ENCODE results near the gene MAMSTR. TPM values are rescaled to one million over a fixed set of nuclear protein-coding genes. Genes with fewer than 3 reads are reported as not detected.
A peak's percentile ranks its signal among the peaks of the same experiment; 100 is the strongest.
"Not testable (repeated sequence)": the region's sequence is repeated elsewhere in the genome, so short reads cannot be mapped to it uniquely, and the experiment has no call there.

The MAMSTR gene
- total RNA-seq, result 1 to 10 TPM in 1 of 2 experiments, under 1 TPM in 1; 0.56 to 1.0 TPM

DNA sequence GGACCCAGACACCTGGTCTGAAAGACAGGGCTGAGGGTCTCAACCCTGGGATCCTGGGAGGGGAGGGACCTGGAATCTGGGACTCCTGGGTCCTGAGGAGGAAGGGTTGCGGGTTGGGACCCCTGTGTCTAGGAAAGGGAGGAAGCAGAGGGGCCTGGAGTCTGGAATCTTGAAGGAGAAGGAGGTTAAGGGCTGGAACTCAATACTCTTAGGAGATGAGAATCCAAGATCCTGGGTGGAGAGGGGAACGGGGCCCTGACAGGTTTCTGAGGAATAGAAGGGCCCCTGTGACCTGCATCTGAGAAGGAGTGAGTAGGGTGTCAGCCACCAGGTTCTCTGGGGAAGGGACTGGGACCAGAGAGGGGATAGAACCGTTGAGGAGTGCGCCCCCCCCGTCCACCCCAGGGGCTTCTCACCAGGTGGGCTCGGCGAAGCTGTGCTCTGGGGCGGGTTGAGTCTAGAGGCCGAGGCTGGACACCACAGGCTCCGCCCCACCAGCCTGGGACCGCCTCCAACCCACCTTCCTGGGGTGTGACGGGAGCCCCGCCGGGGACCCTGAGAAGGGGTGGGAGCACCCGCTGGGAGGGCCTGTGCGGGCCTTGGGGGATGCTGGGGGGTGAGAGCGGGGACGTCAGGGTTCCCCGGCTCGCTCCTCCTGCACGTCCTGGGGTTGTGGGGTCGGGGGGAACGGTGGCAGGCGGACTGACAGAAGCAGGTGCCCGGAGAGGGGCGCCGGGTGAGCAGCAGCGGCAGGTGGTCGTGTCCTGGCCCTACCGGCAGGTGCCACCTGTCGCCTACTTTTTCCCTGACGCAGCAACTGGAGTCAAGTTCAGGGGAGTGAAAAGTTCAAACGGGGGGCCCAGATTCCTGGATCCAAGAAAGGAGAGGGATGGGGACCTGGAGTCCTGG, at the start of gene MAMSTR:
Gene MAMSTR, minus strand, starts transcription at position 463 of the 909 bp plus-strand sequence. CDS start 694 bp downstream, outside the sequence.
- intact Hi-C loops (cut with micrococcal nuclease), result no loop called here
- ChIA-PET CTCF (no interaction called here), POLR2A (no interaction called here)
- Mint-ChIP-seq H3K9me3 (no peaks in the 10 kb centered on the region), H3K4me1 (ENCODE audit: low read depth) (peaks cover 8% of the 10 kb centered on the region), H3K27ac (peak within 1 kb of the TSS; percentile 99), H3K36me3 (ENCODE audit: low read depth) (no peaks in the 10 kb centered on the region), H3K4me3 (peak within 1 kb of the TSS; percentile 92), H3K27me3 (no peaks in the 10 kb centered on the region)
- DNase-seq (no peak), ATAC-seq (no peak)
- TF ChIP-seq, protein P1, sequence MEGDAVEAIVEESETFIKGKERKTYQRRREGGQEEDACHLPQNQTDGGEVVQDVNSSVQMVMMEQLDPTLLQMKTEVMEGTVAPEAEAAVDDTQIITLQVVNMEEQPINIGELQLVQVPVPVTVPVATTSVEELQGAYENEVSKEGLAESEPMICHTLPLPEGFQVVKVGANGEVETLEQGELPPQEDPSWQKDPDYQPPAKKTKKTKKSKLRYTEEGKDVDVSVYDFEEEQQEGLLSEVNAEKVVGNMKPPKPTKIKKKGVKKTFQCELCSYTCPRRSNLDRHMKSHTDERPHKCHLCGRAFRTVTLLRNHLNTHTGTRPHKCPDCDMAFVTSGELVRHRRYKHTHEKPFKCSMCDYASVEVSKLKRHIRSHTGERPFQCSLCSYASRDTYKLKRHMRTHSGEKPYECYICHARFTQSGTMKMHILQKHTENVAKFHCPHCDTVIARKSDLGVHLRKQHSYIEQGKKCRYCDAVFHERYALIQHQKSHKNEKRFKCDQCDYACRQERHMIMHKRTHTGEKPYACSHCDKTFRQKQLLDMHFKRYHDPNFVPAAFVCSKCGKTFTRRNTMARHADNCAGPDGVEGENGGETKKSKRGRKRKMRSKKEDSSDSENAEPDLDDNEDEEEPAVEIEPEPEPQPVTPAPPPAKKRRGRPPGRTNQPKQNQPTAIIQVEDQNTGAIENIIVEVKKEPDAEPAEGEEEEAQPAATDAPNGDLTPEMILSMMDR (IDR thresholded peaks at IDR 0.05), result no peak

DNA sequence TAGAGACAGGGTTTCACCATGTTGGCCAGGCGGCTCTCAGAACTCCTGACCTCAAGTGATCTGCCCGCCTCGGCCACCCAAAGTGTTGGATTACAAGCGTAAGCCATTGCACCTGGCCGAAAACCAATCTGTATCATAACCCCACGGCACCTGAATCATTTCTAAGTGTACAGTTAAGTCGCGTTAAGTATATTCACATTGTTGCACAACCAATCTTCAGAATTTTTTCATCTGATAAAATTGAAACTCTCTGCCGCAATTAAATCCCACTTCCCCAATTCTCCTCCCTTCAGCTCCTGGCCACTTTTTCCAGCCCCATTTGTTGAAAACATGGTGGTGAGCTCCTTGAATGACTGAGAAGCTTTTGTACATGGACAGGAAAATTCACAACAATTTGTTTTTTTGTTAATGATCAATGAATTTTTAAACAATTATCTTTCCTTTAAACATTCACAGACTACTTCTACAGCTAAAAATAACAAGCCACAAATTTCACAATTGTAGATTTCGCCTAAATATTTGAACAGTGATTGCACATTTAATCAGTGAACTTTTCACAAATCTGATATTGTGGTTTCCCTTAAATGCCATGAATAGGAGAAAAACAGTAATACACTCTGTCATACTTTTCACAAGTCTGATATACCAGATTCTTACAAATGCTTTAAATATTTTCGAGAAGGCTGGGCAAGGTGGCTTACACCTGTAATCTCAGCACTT, 49.6 kb upstream of the MAMSTR start:
- DNase-seq, result no peak
- no peak overlapping the region for H3K27ac Mint-ChIP-seq
- ATAC-seq, result no peak
- H3K9me3 Mint-ChIP-seq, result no peaks in the 10 kb centered on the region
- intact Hi-C loops (cut with micrococcal nuclease), result no loop called here
- peaks cover 13% of the 10 kb centered on the region for H3K27me3 Mint-ChIP-seq
- ChIA-PET POLR2A (no interaction called here), CTCF (interaction anchor here (1.8 kb wide), 1 partner anchor 18 kb away, joined by 4 read pairs; no protein-coding TSS in a partner anchor)
- H3K4me3 Mint-ChIP-seq, result no peak overlapping the region
- H3K4me1 Mint-ChIP-seq (ENCODE audit: low read depth), result no peaks in the 10 kb centered on the region
- H3K36me3 Mint-ChIP-seq (ENCODE audit: low read depth), result no peaks in the 10 kb centered on the region
- TF ChIP-seq, protein P1 (IDR thresholded peaks at IDR 0.05), result no peak

- ATAC-seq; intact Hi-C loops (cut with micrococcal nuclease); H3K4me1 Mint-ChIP-seq (ENCODE audit: low read depth); H3K27ac Mint-ChIP-seq; H3K36me3 Mint-ChIP-seq (ENCODE audit: low read depth); H3K9me3 Mint-ChIP-seq; H3K4me3 Mint-ChIP-seq; DNase-seq: not testable (repeated sequence)
- POLR2A ChIA-PET, result interaction anchor here (0.7 kb wide), 1 partner anchor 1379 kb away, joined by 3 read pairs; no protein-coding TSS in a partner anchor
- CTCF ChIA-PET, result interaction anchor here (0.9 kb wide), 1 partner anchor 20 kb away, joined by 4 read pairs; no protein-coding TSS in a partner anchor
- H3K27me3 Mint-ChIP-seq, result peaks cover 13% of the 10 kb centered on the region
Observed at GRCh38 chr19:48768171-48768753, 48.7 kb upstream of the MAMSTR start.

- H3K4me1 Mint-ChIP-seq (ENCODE audit: low read depth); H3K9me3 Mint-ChIP-seq; CTCF ChIA-PET; H3K36me3 Mint-ChIP-seq (ENCODE audit: low read depth); intact Hi-C loops (cut with micrococcal nuclease); ATAC-seq; H3K4me3 Mint-ChIP-seq; DNase-seq; H3K27ac Mint-ChIP-seq: not testable (repeated sequence)
- POLR2A ChIA-PET, result interaction anchor here (0.7 kb wide), 1 partner anchor 35 kb away, joined by 3 read pairs; no protein-coding TSS in a partner anchor
- H3K27me3 Mint-ChIP-seq, result peaks cover 14% of the 10 kb centered on the region
Observed at GRCh38 chr19:48765816-48766215, 46.3 kb upstream of the MAMSTR start.

DNA sequence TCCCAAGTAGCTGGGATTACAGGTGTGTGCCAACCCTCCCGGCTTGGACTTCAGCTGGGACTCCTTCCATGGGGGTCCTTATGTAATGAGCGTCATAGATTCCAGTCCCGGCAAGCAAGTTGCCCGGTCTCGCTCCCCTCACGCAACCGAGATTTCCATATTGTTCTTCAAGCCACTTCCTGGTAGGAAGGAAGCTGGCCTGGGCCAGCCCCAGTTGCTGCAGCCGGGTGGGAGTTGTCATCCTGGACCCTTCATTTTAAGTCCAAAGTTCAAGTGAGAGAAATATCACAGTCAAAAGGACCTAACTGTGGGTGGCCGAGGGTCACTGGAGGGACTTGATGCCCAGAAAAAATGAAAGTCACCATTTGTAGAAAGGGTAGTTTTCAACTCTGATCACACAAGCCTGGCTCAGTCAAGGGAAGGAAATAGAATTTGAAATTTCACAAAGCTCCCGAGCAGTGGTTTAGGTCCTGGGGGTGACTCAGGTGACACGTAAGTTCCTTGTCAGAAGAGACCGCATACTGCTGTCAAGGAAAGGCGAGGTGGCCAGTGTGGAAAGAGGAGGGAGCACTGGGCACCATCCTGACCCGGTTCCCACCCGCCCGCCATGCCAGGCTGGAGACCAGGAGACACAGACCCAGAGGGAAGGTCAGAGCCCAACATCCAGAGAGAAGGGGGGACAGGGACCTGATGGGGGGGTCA, 41.1 kb upstream of the MAMSTR start:
- ChIA-PET POLR2A (interaction anchor here (1.0 kb wide), 1 partner anchor 14 kb away, joined by 3 read pairs; no protein-coding TSS in a partner anchor), CTCF (interaction anchor here (0.9 kb wide), 1 partner anchor 27 kb away, joined by 3 read pairs; no protein-coding TSS in a partner anchor)
- Mint-ChIP-seq H3K27me3 (peaks cover 5% of the 10 kb centered on the region), H3K4me3 (no peak overlapping the region), H3K4me1 (ENCODE audit: low read depth) (peaks cover 5% of the 10 kb centered on the region), H3K27ac (peak overlapping the region; percentile 27), H3K36me3 (ENCODE audit: low read depth) (no peaks in the 10 kb centered on the region), H3K9me3 (no peaks in the 10 kb centered on the region)
- peak; percentile 69 for ATAC-seq
- peak; percentile 23 for DNase-seq
- TF ChIP-seq, protein P1 (IDR thresholded peaks at IDR 0.05), result no peak
- intact Hi-C loops (cut with micrococcal nuclease), result no loop called here
